Karpas-422 (cell line): ENCODE data around the gene RAB36. TPM values are rescaled to one million over a fixed set of nuclear protein-coding genes. Genes with fewer than 3 reads are reported as not detected.
A peak's percentile ranks its signal among the peaks of the same experiment; 100 is the strongest.

Experiments used
- DNase-seq: peaks from one replicate; pipeline ENCODE4 v3.0.0-alpha.2; 2015
- H2AFZ ChIP-seq: fragments of 200-600 bp; sonication (generic); 2 replicates; pipeline ENCODE4 v1.6.1; 2014; ENCODE audit warnings: antibody characterized with exemption, low read length, mixed read lengths
- H3K27ac ChIP-seq: fragments of 200-600 bp; sonication (generic); 2 replicates; pipeline ENCODE4 v1.5.1; 2014; ENCODE audit warnings: mild to moderate bottlenecking, low read length, moderate library complexity
- H3K27me3 ChIP-seq: fragments of 200-600 bp; sonication (generic); 2 replicates; pipeline ENCODE4 v1.6.1; 2014; ENCODE audit warnings: low read length, mixed read lengths
- H3K36me3 ChIP-seq: fragments of 200-600 bp; sonication (generic); 2 replicates; pipeline ENCODE4 v1.6.1; 2014; ENCODE audit warnings: low read length, mixed read lengths; ENCODE audit not compliant: insufficient read depth
- H3K4me1 ChIP-seq: fragments of 200-600 bp; sonication (generic); 2 replicates; pipeline ENCODE4 v1.6.1; 2014; ENCODE audit warnings: mild to moderate bottlenecking, low read length, mixed read lengths
- H3K4me2 ChIP-seq: fragments of 200-600 bp; sonication (generic); 2 replicates; pipeline ENCODE4 v1.6.1; 2014; ENCODE audit warnings: low read length, low read depth, mild to moderate bottlenecking; ENCODE audit not compliant: poor library complexity, severe bottlenecking
- H3K4me3 ChIP-seq: fragments of 200-600 bp; sonication (generic); 2 replicates; pipeline ENCODE4 v1.5.1; 2014; ENCODE audit warnings: mild to moderate bottlenecking, antibody characterized with exemption, low read length, mixed read lengths
- H3K79me2 ChIP-seq: fragments of 200-600 bp; sonication (generic); 2 replicates; pipeline ENCODE4 v1.6.1; 2014; ENCODE audit warnings: mild to moderate bottlenecking, low read length, mixed read lengths
- H3K9ac ChIP-seq: fragments of 200-600 bp; sonication (generic); 2 replicates; pipeline ENCODE4 v1.6.0; 2014; ENCODE audit warnings: low read length
- H3K9me2 ChIP-seq: fragments of 200-600 bp; sonication (generic), shearing (Covaris generic); replicated peaks from 2 replicates; pipeline ENCODE4 v1.6.0; 2014; ENCODE audit warnings: mild to moderate bottlenecking, low read length, moderate library complexity; ENCODE audit not compliant: insufficient read depth
- H3K9me3 ChIP-seq: fragments of 300-700, 200-600 bp; sonication (generic); 2 replicates; pipeline ENCODE4 v1.6.1; 2014; ENCODE audit warnings: low read length, mixed read lengths
- H4K20me1 ChIP-seq: fragments of 200-600 bp; sonication (generic); 2 replicates; pipeline ENCODE4 v1.6.1; 2014; ENCODE audit warnings: mild to moderate bottlenecking, antibody characterized with exemption, low read length, low read depth; ENCODE audit not compliant: insufficient read depth
- total RNA-seq: library from RNA; depleted of rRNA; stranded (reverse); fragments of >200 nt; shearing (Covaris generic); gene quantifications from 2 replicates; pipeline ENCODE4 v1.2.3, GENCODE V29; 2014; ENCODE audit warnings: low replicate concordance

The RAB36 gene
- total RNA-seq, 1 experiment from 2014 or later = 10.6 TPM

GRCh38 chr22:23117275-23117674, 28.0 kb upstream of the RAB36 start:
- Histone ChIP-seq H3K27ac (no peak overlapping the region), H3K9me3 (no peaks in the 10 kb centered on the region), H2AFZ (no peak overlapping the region), H3K27me3 (no peaks in the 10 kb centered on the region), H3K9me2 (no peaks in the 10 kb centered on the region), H3K4me3 (no peak overlapping the region), H3K4me1 (peaks cover 39% of the 10 kb centered on the region), H3K9ac (no peak overlapping the region), H3K36me3 (no peaks in the 10 kb centered on the region), H3K4me2 (no peak overlapping the region), H4K20me1 (no peaks in the 10 kb centered on the region), H3K79me2 (no peaks in the 10 kb centered on the region)
- no peak for DNase-seq

DNA sequence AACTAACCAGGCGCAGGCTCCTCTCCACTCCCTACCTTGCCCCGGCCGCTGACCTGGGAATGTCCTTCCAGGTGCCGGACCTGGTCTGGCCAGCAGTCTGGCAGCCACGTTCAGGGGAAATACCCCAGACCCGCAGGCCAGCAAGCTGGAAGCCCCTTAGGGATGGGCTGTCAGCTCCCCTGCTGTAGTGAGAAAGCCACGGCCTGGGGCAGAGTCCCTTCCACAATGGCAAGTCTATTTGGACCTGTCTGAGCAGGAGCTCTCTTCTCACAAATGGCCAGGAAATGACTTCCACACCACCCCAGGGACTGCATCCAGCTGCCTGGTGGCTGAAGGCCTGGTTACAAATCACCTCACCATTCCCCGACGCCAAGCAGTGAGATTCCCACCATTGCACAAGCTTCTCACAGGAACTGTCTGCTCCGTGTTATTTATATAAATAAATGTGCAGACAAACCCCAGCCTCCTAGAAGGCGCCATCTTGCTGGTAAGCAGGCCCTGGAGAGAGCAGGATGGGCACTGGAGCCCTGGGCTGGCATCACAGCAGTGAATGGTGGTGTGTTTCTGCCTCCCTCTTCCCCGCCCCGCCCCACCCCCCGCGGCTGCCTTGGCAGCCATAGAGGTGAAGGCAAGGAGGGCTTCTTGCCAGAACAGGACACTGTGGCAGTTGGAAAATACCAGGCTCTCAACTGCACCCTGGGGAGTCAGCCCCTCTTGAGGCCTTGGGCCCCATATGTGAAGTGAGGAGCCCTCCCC, 27.2 kb upstream of the RAB36 start:
- Histone ChIP-seq H2AFZ (no peak overlapping the region), H3K4me3 (no peak overlapping the region), H3K27ac (peak overlapping the region; percentile 42; the same call in 1 of the 2 replicates), H3K4me2 (no peak overlapping the region), H4K20me1 (no peaks in the 10 kb centered on the region), H3K27me3 (no peaks in the 10 kb centered on the region), H3K9me3 (no peaks in the 10 kb centered on the region), H3K9me2 (no peaks in the 10 kb centered on the region), H3K79me2 (no peaks in the 10 kb centered on the region), H3K36me3 (no peaks in the 10 kb centered on the region), H3K9ac (0 out of 2 replicates have a peak overlapping the region, but pooled peaks have one; percentile 7), H3K4me1 (peaks cover 31% of the 10 kb centered on the region)
- no peak for DNase-seq

DNA sequence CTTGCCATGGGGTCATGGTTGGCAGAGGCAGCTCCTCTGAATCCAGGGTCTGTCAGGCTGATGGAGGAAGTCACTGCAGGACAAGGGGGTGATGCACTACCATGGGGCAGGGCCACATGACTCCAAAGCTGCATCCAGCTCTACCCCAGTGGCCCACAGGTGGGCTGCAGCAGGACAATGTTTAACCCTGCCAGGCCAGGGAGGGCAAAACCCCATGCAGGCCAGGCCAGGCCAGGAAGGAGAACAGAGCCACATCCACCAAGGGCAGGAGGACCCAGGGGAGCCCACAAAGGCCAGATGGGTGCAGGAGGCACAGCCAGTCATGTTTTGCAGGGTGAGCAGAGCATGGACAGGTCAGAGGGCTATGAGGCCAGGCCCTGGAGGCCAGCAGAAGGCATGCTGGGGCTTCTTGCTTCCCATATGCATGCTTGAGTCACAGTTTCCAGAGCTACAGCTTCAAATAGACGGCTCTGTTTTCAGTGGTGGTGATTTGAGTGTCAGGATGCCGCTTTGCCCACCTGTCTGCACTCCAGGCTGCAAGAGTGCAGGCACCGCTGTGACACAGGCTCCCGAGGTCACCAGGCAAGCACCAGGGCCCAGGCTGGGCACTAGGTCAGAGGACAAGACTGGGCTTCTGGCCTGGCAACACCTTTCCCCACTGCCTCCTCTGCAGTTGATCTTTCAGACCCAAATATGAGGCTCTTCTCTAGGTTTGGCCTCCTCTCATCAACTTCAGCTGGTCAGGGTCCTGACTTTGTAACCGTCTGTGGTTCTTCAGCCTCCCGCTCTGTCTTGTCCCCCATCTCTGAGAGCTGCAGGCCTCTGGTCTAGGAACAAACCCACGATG, 26.4 kb upstream of the RAB36 start:
- Histone ChIP-seq H4K20me1 (no peaks in the 10 kb centered on the region), H3K4me1 (peaks cover 27% of the 10 kb centered on the region), H2AFZ (no peak overlapping the region), H3K36me3 (no peaks in the 10 kb centered on the region), H3K9ac (0 out of 2 replicates have a peak overlapping the region, but pooled peaks have one; percentile 7), H3K4me2 (no peak overlapping the region), H3K4me3 (no peak overlapping the region), H3K9me3 (no peaks in the 10 kb centered on the region), H3K79me2 (no peaks in the 10 kb centered on the region), H3K27me3 (no peaks in the 10 kb centered on the region), H3K9me2 (no peaks in the 10 kb centered on the region), H3K27ac (peak overlapping the region; percentile 42; the same call in 1 of the 2 replicates)
- DNase-seq = no peak

- DNase-seq = peak; percentile 56
- peaks cover 27% of the 10 kb centered on the region for H3K4me1 ChIP-seq
- 0 out of 2 replicates have a peak overlapping the region, but pooled peaks have one; percentile 42 for H3K27ac ChIP-seq
- H3K9ac ChIP-seq = no peak overlapping the region
- no peaks in the 10 kb centered on the region for H3K9me3 ChIP-seq
- no peak overlapping the region for H3K4me3 ChIP-seq
- no peaks in the 10 kb centered on the region for H3K9me2 ChIP-seq
- no peak overlapping the region for H2AFZ ChIP-seq
- no peaks in the 10 kb centered on the region for H3K79me2 ChIP-seq
- no peak overlapping the region for H3K4me2 ChIP-seq
- H3K27me3 ChIP-seq = no peaks in the 10 kb centered on the region
- no peaks in the 10 kb centered on the region for H3K36me3 ChIP-seq
- no peaks in the 10 kb centered on the region for H4K20me1 ChIP-seq
Observed at GRCh38 chr22:23119494-23120414, 25.5 kb upstream of the RAB36 start.

DNA sequence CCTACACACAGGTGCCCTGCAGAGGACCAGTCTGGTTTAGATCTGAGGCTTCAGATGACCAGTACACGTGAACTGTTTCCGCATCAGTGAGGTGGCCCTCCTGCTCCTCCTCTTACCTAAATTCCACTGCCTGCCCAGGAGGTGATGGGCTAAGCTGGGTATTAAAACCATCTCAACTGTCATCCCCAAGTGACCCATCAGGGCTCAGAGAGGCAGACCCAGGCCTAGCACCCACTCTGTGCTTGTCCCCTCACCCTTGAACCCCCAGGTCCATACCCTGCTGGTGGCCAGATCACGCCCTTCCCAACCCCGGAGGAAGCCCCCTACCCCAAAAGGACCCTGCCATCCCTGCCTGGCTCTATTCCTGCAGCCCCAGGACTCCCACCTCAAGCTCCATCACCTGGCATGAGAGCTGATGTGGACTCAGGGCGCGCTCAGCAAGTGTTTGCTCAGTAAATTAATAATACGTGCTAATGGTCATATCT, 24.8 kb upstream of the RAB36 start:
- H3K27ac ChIP-seq = no peak overlapping the region

DNA sequence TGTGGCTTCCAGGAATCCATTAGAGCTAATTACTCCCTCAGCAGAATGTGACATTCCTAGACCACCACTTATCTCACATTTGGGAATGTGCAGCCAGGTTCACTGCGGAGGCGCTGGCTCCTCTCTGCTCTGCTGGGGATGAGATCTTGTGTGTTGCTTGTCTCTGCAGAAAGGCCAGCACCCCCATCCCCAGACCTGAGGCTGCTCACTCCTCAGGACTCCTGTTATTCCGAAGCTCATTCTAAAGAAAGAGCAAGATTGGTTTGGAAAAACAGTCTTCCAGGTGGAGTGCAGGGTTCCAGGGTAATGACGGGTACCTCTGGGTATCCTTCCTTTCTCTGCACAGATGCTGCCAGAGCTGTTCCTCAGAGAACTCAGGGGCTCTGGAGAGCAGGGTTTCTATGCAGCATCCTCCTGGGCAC, 24.3 kb upstream of the RAB36 start:
- Histone ChIP-seq H3K4me2 (no peak overlapping the region), H4K20me1 (no peaks in the 10 kb centered on the region), H3K4me3 (no peak overlapping the region), H3K27ac (no peak overlapping the region), H2AFZ (no peak overlapping the region), H3K9me2 (no peaks in the 10 kb centered on the region), H3K27me3 (no peaks in the 10 kb centered on the region), H3K9ac (no peak overlapping the region), H3K79me2 (no peaks in the 10 kb centered on the region), H3K9me3 (no peaks in the 10 kb centered on the region), H3K4me1 (peaks cover 23% of the 10 kb centered on the region), H3K36me3 (no peaks in the 10 kb centered on the region)
- DNase-seq = no peak

More for the DNA sequence above, 24.8 kb upstream of the RAB36 start:
- no peaks in the 10 kb centered on the region for H3K27me3 ChIP-seq
- no peaks in the 10 kb centered on the region for H3K36me3 ChIP-seq
- H3K4me1 ChIP-seq = peaks cover 27% of the 10 kb centered on the region
- no peak for DNase-seq
- H3K4me3 ChIP-seq = no peak overlapping the region
- no peak overlapping the region for H2AFZ ChIP-seq
- H3K4me2 ChIP-seq = no peak overlapping the region
- H3K9ac ChIP-seq = no peak overlapping the region
- H3K9me2 ChIP-seq = no peaks in the 10 kb centered on the region
- H3K9me3 ChIP-seq = no peaks in the 10 kb centered on the region
- H4K20me1 ChIP-seq = no peaks in the 10 kb centered on the region
- H3K79me2 ChIP-seq = no peaks in the 10 kb centered on the region

GRCh38 chr22:23121424-23121823, 23.9 kb upstream of the RAB36 start:
- Histone ChIP-seq H3K27ac (no peak overlapping the region), H3K9ac (no peak overlapping the region), H2AFZ (no peak overlapping the region), H3K27me3 (no peaks in the 10 kb centered on the region), H3K9me2 (no peaks in the 10 kb centered on the region), H4K20me1 (no peaks in the 10 kb centered on the region), H3K79me2 (no peaks in the 10 kb centered on the region), H3K36me3 (no peaks in the 10 kb centered on the region), H3K4me3 (no peak overlapping the region), H3K9me3 (no peaks in the 10 kb centered on the region), H3K4me2 (no peak overlapping the region), H3K4me1 (peaks cover 18% of the 10 kb centered on the region)
- no peak for DNase-seq
